ENCODE measurements around the gene SDS.

SDS gene

DNA sequence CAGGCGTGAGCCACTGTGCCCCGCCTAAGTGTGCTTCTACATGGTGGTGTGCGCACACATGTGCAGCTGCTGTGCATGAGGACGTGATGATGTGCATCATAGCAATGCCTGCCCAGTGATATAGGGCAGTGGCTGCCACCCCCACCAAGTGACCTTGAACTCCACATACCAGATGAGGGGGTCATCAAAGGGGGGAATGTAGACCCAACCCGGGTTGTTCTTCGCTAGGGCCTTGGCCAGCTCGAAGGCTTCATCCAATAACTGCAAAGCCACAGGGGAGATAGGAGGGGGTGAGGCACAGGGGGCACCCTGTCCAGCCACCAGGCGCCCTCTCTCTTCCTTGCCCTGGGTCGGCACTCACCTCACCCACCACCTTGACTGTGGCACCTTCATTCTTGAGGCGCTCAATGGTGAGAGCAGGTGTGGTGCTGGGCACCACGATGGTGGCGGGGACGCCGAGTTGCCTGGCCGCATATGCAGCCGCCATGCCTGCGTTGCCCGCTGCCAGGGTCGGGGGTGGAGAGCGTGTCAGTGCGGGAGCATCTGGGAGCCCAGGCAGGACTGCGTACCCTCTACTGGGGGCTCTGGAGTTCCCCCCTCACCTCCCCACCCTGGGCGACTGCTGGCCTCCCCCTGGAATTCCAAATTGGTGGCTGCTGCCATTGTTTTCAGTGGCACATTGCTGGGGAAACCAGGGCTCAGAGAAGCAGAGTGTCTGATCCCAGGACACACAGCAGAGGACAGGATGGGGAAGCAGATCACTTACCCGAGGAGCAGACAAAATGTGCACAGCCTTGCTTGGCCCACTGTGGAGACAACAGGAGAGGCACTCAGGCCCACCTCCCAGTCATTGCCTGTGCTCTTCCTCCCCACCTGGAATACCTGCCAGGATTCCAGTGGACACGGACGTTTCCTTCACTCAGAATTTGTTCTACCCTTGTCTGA lies 5.1 kb downstream of the SDS start:
- DNase-seq: no peak

GRCh38 chr12:113397497-113398197 lies 6.0 kb downstream of the SDS start:
- DNase-seq: no peak

DNA sequence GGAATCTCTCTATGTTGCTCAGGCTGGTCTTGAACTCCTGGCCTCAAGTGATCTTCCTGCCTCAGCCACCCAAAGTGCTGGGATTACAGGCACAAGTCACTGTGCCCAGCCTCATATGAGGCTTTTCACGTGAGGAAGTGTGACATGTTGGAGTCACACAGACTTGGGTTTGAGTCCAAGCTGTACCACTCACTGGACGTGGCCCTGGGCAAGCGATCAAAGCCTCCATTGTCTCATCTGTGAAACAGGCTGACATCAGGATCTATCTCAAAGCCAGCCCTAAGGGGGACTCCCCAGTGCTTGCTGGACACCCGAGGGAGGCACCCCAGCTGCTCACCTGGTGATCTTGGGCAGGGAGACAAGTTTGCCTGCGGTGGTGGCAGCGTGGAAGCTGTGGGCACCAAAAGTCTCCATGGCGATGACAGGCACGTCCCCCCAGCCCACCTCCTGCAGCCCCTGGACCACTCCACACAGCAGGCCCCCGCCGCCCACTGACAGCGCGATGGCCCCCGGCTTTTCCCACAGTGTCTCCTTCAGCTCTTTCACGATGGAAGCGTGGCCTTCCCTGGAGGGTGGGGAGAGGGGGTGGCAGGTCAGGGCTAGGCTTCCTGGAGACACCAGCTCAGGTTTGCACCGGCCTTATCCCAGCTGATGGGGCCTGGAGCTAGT lies 6.7 kb downstream of the SDS start:
- no peak for DNase-seq

GRCh38 chr12:113396200-113396599 lies 7.5 kb downstream of the SDS start:
- DNase-seq: no peak

GRCh38 chr12:113395119-113395518 lies 8.6 kb downstream of the SDS start:
- DNase-seq: no peak

DNA sequence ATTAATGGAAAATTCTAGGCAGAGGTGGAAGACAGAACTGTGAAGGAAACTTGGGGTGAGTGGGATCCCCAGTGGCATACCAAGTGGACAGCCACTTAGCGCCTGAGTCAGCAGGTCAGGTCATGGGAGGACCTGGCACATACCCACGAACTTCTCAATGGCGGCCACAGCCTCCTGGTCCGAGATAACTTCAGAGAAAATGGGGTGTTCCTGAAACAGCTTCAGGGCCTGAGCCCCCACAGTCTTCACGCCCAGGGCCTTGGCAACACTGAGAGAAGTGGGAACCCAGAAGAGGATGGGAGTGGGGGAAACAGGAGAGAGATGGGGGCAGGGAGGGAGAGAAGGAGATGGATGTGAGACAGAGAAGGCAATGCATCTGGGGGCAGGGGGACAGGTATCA lies 9.9 kb downstream of the SDS start:
- no peak for DNase-seq

DNA sequence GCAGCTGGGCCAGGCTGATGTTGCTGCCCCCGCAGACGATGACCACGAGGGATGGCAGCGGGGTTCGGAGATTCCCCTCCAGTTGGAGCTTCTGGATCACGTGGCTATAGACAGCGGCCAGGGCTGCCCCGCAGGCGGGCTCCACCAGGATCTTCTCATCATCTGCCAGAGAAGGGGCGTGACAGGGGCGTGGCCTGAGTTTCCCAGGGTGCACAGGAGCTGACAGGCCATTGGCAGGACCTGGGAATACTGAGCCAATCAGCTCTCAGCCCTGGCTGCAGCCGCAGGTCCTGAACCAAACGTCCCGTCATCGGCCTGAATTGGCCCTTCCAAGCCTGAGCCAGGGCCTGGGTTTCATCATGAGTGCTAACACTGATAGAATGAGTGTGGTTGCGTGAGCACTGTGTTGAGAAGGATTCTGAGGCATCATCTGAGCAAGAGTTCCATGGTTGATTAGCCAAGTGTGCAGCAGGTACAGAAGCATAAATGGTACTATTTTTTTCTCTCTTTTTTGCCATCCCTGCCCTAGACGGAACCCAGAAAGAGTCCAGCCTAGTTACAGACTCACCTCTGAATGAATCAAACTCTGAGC lies 10.6 kb downstream of the SDS start:
- no peak for DNase-seq

DNA sequence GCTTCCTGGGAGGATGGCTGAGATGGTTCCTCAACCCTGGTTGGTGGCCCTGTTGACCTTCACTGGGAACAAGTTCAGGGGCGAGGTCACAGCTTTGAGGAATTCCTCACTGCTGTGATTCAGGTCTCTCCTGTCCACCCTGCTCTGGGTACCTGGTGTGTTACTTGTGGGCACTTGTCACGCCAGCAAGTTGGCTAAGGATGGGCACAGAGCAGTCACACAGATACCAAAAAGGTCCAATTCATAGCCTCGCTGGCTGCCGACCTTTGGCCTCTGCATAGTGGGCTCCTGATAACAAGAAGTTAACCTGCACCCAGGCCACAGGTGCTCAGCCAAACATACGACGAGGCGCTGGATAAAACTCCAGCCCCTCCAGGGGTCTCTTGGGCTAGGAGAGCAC lies 11.2 kb downstream of the SDS start:
- DNase-seq: no peak

DNA sequence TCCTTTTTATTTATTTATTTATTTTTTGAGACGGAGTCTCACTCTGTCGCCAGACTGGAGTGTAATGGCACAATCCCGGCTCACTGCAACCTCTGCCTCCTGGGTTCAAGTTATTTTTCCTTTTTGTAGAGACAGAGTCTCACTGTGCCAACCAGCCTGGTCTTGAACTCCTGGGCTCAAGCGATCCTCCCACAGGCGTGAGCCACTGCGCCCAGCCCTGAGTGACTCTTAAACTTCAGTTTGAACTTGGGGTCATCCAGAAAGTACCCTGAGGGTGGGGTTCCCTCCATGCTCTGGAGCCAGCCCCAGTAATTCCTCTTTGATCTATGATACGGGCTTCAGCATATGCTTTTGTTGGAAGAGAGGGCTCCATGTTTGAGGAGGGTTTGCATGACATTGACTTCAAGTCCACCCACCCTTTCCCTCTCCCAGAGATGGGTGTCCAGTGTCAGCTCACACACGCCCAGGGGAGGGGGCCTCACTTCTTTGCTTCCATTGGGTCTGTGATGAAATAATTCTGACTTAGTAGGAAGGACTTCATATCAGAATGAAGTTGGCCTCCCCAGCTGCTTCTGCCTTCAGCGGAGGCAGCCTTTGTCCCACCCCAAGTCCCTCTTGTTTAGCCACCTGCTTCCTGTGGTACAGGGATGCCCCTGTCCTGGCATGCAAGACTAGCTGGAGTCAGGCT lies 11.9 kb downstream of the SDS start:
- no peak for DNase-seq

DNA sequence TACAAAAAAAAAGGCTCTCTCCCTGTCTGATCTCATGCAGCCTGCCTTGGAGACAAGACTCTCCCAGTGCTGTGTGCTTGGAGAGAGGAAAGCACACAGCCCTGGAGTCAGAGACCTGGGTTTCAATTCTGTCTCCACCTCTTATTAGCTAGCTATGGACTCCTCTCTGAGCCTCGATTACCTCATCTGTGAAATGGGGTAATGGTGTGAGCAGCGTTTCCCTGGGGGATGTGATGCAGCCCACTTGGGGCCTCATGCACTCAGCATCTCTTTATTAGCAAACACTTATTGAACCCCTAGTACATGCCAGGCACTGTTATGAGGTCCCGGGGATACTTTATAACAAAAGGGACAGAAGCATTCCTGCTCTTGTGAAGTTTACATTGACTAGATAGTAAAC lies 12.5 kb downstream of the SDS start:
- no peak for DNase-seq

DNA sequence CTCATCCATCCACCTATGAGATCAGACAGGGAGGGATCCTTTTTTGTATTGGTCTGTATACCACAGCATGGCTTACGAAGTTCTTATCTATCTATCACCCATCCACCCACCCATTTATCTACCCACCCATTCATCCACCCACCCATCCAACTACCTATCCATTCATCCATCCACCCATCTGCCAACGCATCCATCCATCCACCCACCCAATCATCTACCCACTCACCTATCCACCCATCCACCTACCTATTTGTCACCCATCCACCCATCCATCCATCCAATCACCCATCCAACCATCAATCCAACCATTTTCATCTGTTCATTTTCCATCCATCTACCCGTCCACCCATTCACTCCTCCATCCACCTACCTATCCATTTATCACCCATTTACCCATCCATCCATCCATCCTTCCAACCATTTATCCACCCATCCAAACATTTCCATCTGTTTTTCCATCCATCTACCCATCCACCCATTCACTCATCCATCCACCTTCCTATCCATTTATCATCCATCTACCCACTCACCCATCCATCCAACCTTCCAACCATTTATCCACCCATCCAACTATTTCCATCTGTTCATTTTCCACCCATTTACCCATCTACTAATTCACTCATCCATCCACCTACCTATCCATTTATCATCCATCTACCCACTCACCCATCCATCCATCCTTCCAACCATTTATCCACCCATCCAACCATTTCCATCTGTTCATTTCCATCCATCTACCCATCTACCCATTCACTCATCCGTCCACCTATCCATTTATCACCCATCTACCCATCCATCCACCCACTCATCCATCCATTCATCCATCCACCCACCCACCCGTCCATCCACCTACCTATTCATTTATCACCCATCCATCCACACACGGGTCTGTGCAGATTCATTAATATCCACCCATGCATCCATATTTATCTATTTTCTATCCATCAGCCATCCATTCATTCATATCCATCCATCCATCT lies 13.3 kb downstream of the SDS start:
- no peak for DNase-seq

GRCh38 chr12:113388351-113388750 lies 15.3 kb downstream of the SDS start:
- DNase-seq: no peak

- no peak for DNase-seq
Observed at GRCh38 chr12:113387631-113388030, 16.1 kb downstream of the SDS start.

DNA sequence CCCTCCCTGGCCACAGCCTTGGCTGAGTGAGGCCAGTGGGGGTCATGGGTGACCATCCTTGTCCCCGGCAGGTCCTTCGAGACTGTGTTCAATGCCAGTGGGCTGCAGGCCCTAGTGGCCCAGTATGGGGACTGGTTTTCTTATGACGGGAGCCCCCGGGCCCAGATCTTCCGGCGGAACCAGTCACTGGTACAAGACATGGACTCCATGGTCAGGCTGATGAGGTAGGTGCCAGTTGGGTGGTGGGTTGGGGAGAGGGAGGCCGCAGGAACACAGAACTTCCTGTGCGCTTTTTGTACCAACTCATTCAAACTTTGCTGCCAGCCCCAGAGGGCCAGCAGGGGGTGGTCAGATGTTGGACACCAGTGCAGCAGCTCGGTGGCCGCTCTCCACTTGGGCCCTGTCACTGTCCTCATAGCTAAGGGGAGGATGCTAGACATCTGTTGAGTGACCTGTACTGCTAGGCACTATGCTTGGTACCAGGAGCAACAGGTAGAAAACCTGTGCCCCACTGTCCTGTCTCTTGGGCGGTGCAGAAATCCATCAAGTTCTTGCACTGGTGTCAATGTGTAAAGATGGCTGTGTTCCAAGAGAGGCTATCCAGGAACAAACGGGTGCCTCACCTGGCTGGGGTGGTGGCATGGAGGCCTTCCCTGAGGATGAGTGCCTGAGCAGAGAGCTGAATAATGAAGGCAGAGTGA lies 16.7 kb downstream of the SDS start:
- DNase-seq: no peak

- DNase-seq: no peak
Observed at GRCh38 chr12:113385282-113385882, 18.3 kb downstream of the SDS start.

DNA sequence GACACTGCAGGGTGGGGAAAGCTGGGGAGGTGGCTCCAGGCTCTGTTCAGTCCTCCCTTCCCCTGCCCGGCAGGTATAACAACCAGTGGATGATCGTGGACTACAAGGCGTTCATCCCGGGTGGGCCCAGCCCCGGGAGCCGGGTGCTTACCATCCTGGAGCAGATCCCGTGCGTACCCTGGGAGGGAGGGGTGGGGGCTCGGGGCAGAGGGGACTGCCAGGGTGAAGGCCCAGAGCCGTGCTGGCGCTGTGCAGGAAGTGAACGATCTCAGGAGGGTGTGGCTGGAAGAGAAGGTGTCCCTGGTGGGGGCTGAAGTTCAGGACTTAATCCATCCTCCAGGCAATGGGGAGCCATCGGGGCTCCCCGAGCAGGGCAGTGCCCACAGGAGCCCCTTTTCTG lies 18.9 kb downstream of the SDS start:
- DNase-seq: no peak

- DNase-seq: no peak
Observed at GRCh38 chr12:113382206-113382605, 21.5 kb downstream of the SDS start.

- no peak for DNase-seq
Observed at GRCh38 chr12:113381220-113381619, 22.5 kb downstream of the SDS start.

GRCh38 chr12:113378291-113378690 lies 25.4 kb downstream of the SDS start:
- no peak for DNase-seq

DNA sequence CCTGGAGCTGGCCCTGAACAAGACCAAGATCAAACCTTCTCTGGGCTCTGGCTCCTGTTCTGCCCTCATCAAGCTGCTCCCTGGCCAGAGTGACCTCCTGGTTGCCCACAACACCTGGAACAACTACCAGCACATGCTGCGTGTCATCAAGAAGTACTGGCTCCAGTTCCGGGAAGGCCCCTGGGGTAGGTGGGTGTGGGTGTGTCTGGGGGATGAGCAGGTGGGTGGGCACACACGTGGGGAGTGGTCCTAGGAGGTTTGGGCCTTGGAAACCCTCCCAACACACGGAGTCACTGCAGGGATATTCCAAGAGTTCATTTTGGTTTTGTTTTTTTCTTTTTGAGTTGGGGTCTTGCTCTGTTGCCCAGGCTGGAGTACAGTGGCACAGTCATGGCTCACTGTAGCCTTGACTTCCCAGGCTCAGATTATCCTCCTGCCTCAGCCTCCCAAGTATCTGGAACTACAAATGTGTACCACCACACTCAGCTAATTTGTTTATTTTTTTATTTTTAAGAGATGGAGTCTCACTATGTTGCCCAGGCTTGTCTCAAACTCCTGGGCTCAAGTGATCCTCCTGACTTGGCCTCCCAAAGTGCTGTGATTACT lies 28.8 kb downstream of the SDS start:
- no peak for DNase-seq

Data from cerebellar nuclear complex (tissue), 1 donor.